Pancreas (tissue), 10 donors: ENCODE results near the gene DAPK2. TPM values are rescaled to one million over a fixed set of nuclear protein-coding genes. Genes with fewer than 3 reads are reported as not detected.
A peak's percentile ranks its signal among the peaks of the same experiment; 100 is the strongest.

Source experiments
- ATAC-seq, 4 donors: fragments of 200-7000 bp; cut with Tn5 transposase; one replicate each; pipeline versions ENCODE4 v1.8.0 to v1.9.1; 2020; ENCODE audit warnings: mild to moderate bottlenecking in 4 of 4, moderate library complexity in 4 of 4
- DNase-seq, 6 donors: peaks; one replicate each; pipeline ENCODE4 v3.0.0-alpha.2; 2020
- FAIRE-seq: peaks from 2 replicates; lab custom pipeline; 2012; peaks lifted over from hg19 to GRCh38; lab: Jason Lieb, UNC
- H3K27ac ChIP-seq, 4 donors: fragments of 200-600 bp; sonication (generic); 1 replicate in 3 of 4; 2 replicates in 1 of 4; pipeline versions ENCODE4 v1.5.0 to v1.8.0; 2020
- H3K27me3 ChIP-seq, 4 donors: fragments of 200-600 bp; one replicate each; pipeline ENCODE4 v1.8.0; 2021
- H3K36me3 ChIP-seq, 3 donors: fragments of 200-600 bp; sonication (generic) in 1 of 3; one replicate each; pipeline versions ENCODE4 v1.5.0 to v1.8.0; 2020 to 2021
- H3K4me1 ChIP-seq, 3 donors: fragments of 200-600 bp; one replicate each; pipeline ENCODE4 v1.8.0; 2021
- H3K4me3 ChIP-seq, 4 donors: fragments of 200-600 bp; sonication (generic) in 2 of 4; one replicate each; pipeline versions ENCODE4 v1.5.0 to v1.8.0; 2020 to 2021
- H3K9me3 ChIP-seq, 4 donors: fragments of 200-600 bp; one replicate each; pipeline ENCODE4 v1.8.0; 2021
- WGBS, 2 donors: extraction: QIAGEN DNeasy Blood & Tissue Kit; methylation state at CpG; one replicate each; pipeline ENCODE4 v1.1.7; 2013; 5-methylcytosine and 5-hydroxymethylcytosine counted together
- intact Hi-C, 3 donors: fragments of 100-400 bp; cut with DNase I; formaldehyde crosslinking; loops; one replicate each; pipeline versions ENCODE4 v1.11.1 to v1.14.2; 2022
- polyA plus RNA-seq, 2 donors: library from polyadenylated mRNA; stranded (reverse); fragments of 200-250 nt; gene quantifications; one replicate each; pipeline ENCODE4 v1.2.3, GENCODE V29; 2013
- total RNA-seq, 6 donors: library from RNA; stranded (reverse); fragmentation: NEBNext Ultra II Directional in 4 of 6; extraction: Animal tissue kit (Norgen Biotek cat#: 25700) in 4 of 6; gene quantifications; one replicate each; pipeline versions ENCODE4 v1.2.1 to v1.2.4, GENCODE V29; 2021 to 2023
- TF ChIP-seq, protein P1 (sequence below), 4 donors: fragments of 200-600 bp; sonication (generic) in 3 of 4; IDR thresholded peaks; one replicate each; pipeline versions ENCODE4 v1.5.0 to v1.8.0; 2021; ENCODE audit warnings: antibody characterized with exemption in 4 of 4
- donor health status: healthy with polysubstance abuse.
- donor health status: DM: no; HTN: no; CAD: no; lungs with moderate emphysema.
- donor health status: DM: no; HTN: no; CAD: no.
- donor health status: control.
- donor health status: control.
- donor health status: Bipolar disorder and iron deficiency.
- donor health status: DM: yes; HTN: yes; CAD: no.
- donor health status: DM: no; HTN: no; CAD: no.
- donor health status: DM: no; HTN: no; CAD: no.
- donor health status: DM: yes; HTN: yes; CAD: no.

DAPK2 gene
- total and polyA plus RNA-seq, 8 donors = 2.1 to 8.0 (median 5.4) TPM

- peaks cover 0 to under 1% (median 0%) of the 10 kb centered on the region in 3 donors for H3K4me1 ChIP-seq
- H3K9me3 ChIP-seq = no peaks in the 10 kb centered on the region
- no peak overlapping the region for H3K27ac ChIP-seq
- DNase-seq (no peak), ATAC-seq (no peak), FAIRE-seq (no peak)
- no peaks in the 10 kb centered on the region for H3K27me3 ChIP-seq
- TF ChIP-seq, protein P1, sequence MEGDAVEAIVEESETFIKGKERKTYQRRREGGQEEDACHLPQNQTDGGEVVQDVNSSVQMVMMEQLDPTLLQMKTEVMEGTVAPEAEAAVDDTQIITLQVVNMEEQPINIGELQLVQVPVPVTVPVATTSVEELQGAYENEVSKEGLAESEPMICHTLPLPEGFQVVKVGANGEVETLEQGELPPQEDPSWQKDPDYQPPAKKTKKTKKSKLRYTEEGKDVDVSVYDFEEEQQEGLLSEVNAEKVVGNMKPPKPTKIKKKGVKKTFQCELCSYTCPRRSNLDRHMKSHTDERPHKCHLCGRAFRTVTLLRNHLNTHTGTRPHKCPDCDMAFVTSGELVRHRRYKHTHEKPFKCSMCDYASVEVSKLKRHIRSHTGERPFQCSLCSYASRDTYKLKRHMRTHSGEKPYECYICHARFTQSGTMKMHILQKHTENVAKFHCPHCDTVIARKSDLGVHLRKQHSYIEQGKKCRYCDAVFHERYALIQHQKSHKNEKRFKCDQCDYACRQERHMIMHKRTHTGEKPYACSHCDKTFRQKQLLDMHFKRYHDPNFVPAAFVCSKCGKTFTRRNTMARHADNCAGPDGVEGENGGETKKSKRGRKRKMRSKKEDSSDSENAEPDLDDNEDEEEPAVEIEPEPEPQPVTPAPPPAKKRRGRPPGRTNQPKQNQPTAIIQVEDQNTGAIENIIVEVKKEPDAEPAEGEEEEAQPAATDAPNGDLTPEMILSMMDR (IDR thresholded peaks at IDR 0.05) = no peak
- H3K36me3 ChIP-seq = no peaks in the 10 kb centered on the region
- 50 to 70% methylated on average over 3 of the region's 3 CpGs for WGBS, 2 donors
- intact Hi-C loops = loop anchor here in 2 of 3 donors (5.0 to 10.0 kb wide), 2 partner anchors 137 to 139 kb away; no protein-coding TSS in a partner anchor
- H3K4me3 ChIP-seq = no peak overlapping the region
Observed at GRCh38 chr15:63891768-63892133, 154.5 kb downstream of the DAPK2 start.

GRCh38 chr15:63891079-63891767 lies 155.1 kb downstream of the DAPK2 start:
- intact Hi-C loops = loop anchor here in 2 of 3 donors (5.0 to 10.0 kb wide), 2 partner anchors 136 to 139 kb away; no protein-coding TSS in a partner anchor
- FAIRE-seq (no peak), ATAC-seq (peak; percentile 82 to 92 (median 88)), DNase-seq (peak; percentile 51 to 91 (median 76))
- no peak overlapping the region for H3K4me3 ChIP-seq
- H3K36me3 ChIP-seq = no peaks in the 10 kb centered on the region
- TF ChIP-seq, protein P1 (IDR thresholded peaks at IDR 0.05) = peak; percentile 65 to 87 (median 86)
- no peak overlapping the region for H3K27ac ChIP-seq
- no peaks in the 10 kb centered on the region for H3K4me1 ChIP-seq
- H3K27me3 ChIP-seq = no peaks in the 10 kb centered on the region
- WGBS, 2 donors = 17 to 27% methylated on average over 8 of the region's 8 CpGs
- no peaks in the 10 kb centered on the region for H3K9me3 ChIP-seq

DNA sequence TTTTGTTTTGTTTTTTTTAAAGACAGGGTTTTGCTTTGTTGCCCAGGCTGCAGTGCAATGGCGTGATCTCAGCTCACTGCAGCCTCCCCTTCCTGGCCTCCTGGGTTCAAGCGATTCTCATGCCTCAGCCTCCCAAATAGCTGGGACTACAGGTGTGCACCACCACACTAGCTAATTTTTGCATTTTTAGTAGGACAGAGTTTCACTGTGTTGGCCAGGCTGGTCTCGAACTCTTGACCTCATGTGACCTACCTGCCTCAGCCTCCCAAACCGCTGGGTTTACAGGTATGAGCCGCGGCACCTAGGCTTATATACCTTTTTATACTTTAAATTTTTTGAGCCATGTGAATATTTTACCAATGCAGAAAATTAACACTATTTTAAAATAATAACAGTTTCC lies 155.7 kb downstream of the DAPK2 start:
- Histone ChIP-seq H3K36me3 (no peaks in the 10 kb centered on the region), H3K27me3 (no peaks in the 10 kb centered on the region), H3K4me1 (no peaks in the 10 kb centered on the region), H3K9me3 (no peaks in the 10 kb centered on the region), H3K27ac (no peak overlapping the region), H3K4me3 (no peak overlapping the region)
- FAIRE-seq (no peak), ATAC-seq (no peak), DNase-seq (no peak)
- intact Hi-C loops = loop anchor here in 2 of 3 donors (5.0 to 10.0 kb wide), 2 partner anchors 136 to 138 kb away; no protein-coding TSS in a partner anchor
- TF ChIP-seq, protein P1 (IDR thresholded peaks at IDR 0.05) = no peak
- WGBS, 2 donors = 66 to 81% methylated on average over 6 of the region's 6 CpGs

GRCh38 chr15:63889831-63890230 lies 156.5 kb downstream of the DAPK2 start:
- FAIRE-seq (no peak), DNase-seq (no peak), ATAC-seq (no peak)
- Histone ChIP-seq H3K36me3 (no peaks in the 10 kb centered on the region), H3K27ac (no peak overlapping the region), H3K4me1 (no peaks in the 10 kb centered on the region), H3K27me3 (no peaks in the 10 kb centered on the region), H3K4me3 (no peak overlapping the region), H3K9me3 (no peaks in the 10 kb centered on the region)
- TF ChIP-seq, protein P1 (IDR thresholded peaks at IDR 0.05) = no peak
- intact Hi-C loops = loop anchor here in 2 of 3 donors (5.0 to 10.0 kb wide), 2 partner anchors 135 to 138 kb away; no protein-coding TSS in a partner anchor
- WGBS, 2 donors = 79 to 80% methylated on average over 5 of the region's 5 CpGs

DNA sequence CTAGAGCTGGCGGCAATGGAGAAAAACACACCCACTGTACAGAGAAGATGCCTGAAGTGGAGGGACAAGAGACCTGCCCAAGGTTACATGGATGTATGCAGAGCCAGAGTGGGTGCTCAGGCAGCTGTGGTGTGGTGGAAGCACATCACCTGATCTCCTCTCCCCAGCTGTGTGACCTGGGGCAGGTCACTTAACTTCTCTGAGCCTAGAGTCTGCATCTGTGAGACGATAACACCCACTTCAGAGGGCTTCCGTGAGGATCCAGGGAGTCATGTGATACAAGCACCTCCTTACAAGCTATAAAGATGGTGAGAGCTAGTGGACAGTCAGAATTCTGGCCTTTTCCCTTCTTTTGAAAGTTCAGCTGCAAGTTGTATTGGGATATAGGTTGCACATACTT lies 157.5 kb downstream of the DAPK2 start:
- intact Hi-C loops = no loop called here
- Histone ChIP-seq H3K36me3 (no peaks in the 10 kb centered on the region), H3K9me3 (no peaks in the 10 kb centered on the region), H3K27me3 (no peaks in the 10 kb centered on the region), H3K27ac (no peak overlapping the region), H3K4me1 (no peaks in the 10 kb centered on the region), H3K4me3 (no peak overlapping the region)
- 79 to 86% methylated on average over 3 of the region's 3 CpGs for WGBS, 2 donors
- ATAC-seq (no peak), DNase-seq (peak in 1 of 6 donors; percentile 18), FAIRE-seq (no peak)
- TF ChIP-seq, protein P1 (IDR thresholded peaks at IDR 0.05) = no peak
